Mesenchymal stem cell (in vitro differentiated cells and primary cell): Measurements from ENCODE around the gene PTGFRN.
A peak's percentile ranks its signal among the peaks of the same experiment; 100 is the strongest.

Experiments used
- DNase-seq: peaks from one replicate; pipeline ENCODE4 v3.0.0-alpha.2; 2013
- H2AFZ ChIP-seq: one replicate; pipeline ENCODE4 v1.6.1; 2013; ENCODE audit warnings: low read depth, mild to moderate bottlenecking, control low read depth, inconsistent platforms, low read length, moderate library complexity
- H2AK5ac ChIP-seq: 2 replicates; pipeline ENCODE4 v1.6.1; 2013; ENCODE audit warnings: low read length, moderate library complexity, mild to moderate bottlenecking, inconsistent platforms; ENCODE audit not compliant: severe bottlenecking
- H2BK120ac ChIP-seq: one replicate; pipeline ENCODE4 v1.6.1; 2013; ENCODE audit warnings: low read depth, mild to moderate bottlenecking, inconsistent platforms, low read length, moderate library complexity
- H2BK12ac ChIP-seq, 2 experiments: one replicate each; pipeline ENCODE4 v1.6.1; 2013; ENCODE audit warnings: inconsistent platforms in 2 of 2, low read length in 2 of 2, mild to moderate bottlenecking in 2 of 2, moderate library complexity in 2 of 2, control low read depth in 1 of 2
- H2BK15ac ChIP-seq: one replicate; pipeline ENCODE4 v1.6.1; 2013; ENCODE audit warnings: mild to moderate bottlenecking, low read depth, inconsistent platforms; ENCODE audit not compliant: poor library complexity, severe bottlenecking
- H2BK5ac ChIP-seq: 2 replicates; pipeline ENCODE4 v1.6.1; 2013; ENCODE audit warnings: low read depth, mild to moderate bottlenecking, low read length, control low read depth, inconsistent platforms; ENCODE audit not compliant: poor library complexity, severe bottlenecking
- H3K14ac ChIP-seq, 2 experiments: one replicate each; pipeline ENCODE4 v1.6.1; 2013; ENCODE audit warnings: inconsistent platforms in 2 of 2, low read length in 2 of 2, control low read depth in 1 of 2, mild to moderate bottlenecking in 1 of 2, moderate library complexity in 1 of 2
- H3K18ac ChIP-seq, 2 experiments: one replicate each; pipeline ENCODE4 v1.6.1; 2013; ENCODE audit warnings: inconsistent platforms in 2 of 2, low read length in 2 of 2, control low read depth in 1 of 2, low read depth in 1 of 2, mild to moderate bottlenecking in 1 of 2
- H3K23ac ChIP-seq, 2 experiments: one replicate each; pipeline ENCODE4 v1.6.1; 2013; ENCODE audit warnings: inconsistent platforms in 2 of 2, low read length in 2 of 2, mild to moderate bottlenecking in 2 of 2, moderate library complexity in 2 of 2, control low read depth in 1 of 2
- H3K27ac ChIP-seq: 2 replicates; pipeline ENCODE4 v1.5.1; 2013; ENCODE audit warnings: mild to moderate bottlenecking, moderate library complexity, low read length, control low read depth, inconsistent platforms; ENCODE audit not compliant: poor library complexity, severe bottlenecking
- H3K27me3 ChIP-seq, 2 experiments: 2 replicates each; pipeline versions ENCODE4 v1.6.1 to v1.7.0; 2013; ENCODE audit warnings: low read length in 2 of 2, mild to moderate bottlenecking in 2 of 2, moderate library complexity in 2 of 2, control low read depth in 1 of 2, inconsistent platforms in 1 of 2; ENCODE audit not compliant: control insufficient read depth in 1 of 2, insufficient read depth in 1 of 2
- H3K36me3 ChIP-seq, 2 experiments: 2 replicates each; pipeline versions ENCODE4 v1.6.1 to v1.7.0; 2013; ENCODE audit warnings: low read length in 2 of 2, control low read depth in 1 of 2, inconsistent platforms in 1 of 2, low read depth in 1 of 2, mild to moderate bottlenecking in 1 of 2; ENCODE audit not compliant: insufficient read depth in 2 of 2, control insufficient read depth in 1 of 2
- H3K4ac ChIP-seq, 2 experiments: one replicate each; pipeline ENCODE4 v1.6.1; 2013; ENCODE audit warnings: inconsistent platforms in 2 of 2, low read length in 2 of 2, mild to moderate bottlenecking in 2 of 2, moderate library complexity in 2 of 2, control low read depth in 1 of 2, low read depth in 1 of 2
- H3K4me1 ChIP-seq: 2 replicates; pipeline ENCODE4 v1.6.1; 2013; ENCODE audit warnings: low read depth, low read length, control low read depth; ENCODE audit not compliant: control insufficient read depth, insufficient read depth
- H3K4me2 ChIP-seq: 2 replicates; pipeline ENCODE4 v1.6.1; 2013; ENCODE audit warnings: low read length, mild to moderate bottlenecking, inconsistent platforms; ENCODE audit not compliant: poor library complexity, severe bottlenecking
- H3K4me3 ChIP-seq, 2 experiments: 2 replicates each; pipeline versions ENCODE4 v1.5.1 to v1.7.0; 2013; ENCODE audit warnings: low read length in 2 of 2, mild to moderate bottlenecking in 2 of 2, control low read depth in 1 of 2, low read depth in 1 of 2; ENCODE audit not compliant: insufficient read depth in 1 of 2
- H3K79me1 ChIP-seq: replicated peaks from 2 replicates; pipeline ENCODE4 v1.6.1; 2013; ENCODE audit warnings: mild to moderate bottlenecking, control low read depth, low read length, inconsistent platforms; ENCODE audit not compliant: poor library complexity, severe bottlenecking
- H3K9ac ChIP-seq: 2 replicates; pipeline ENCODE4 v1.7.0; 2013; ENCODE audit warnings: mild to moderate bottlenecking, low read length, moderate library complexity
- H3K9me3 ChIP-seq: 2 replicates; pipeline ENCODE4 v1.7.0; 2013; ENCODE audit warnings: mild to moderate bottlenecking, low read length; ENCODE audit not compliant: control insufficient read depth
- H4K8ac ChIP-seq: one replicate; pipeline ENCODE4 v1.6.1; 2013; ENCODE audit warnings: inconsistent platforms, mild to moderate bottlenecking, low read length, moderate library complexity
- H4K91ac ChIP-seq: one replicate; pipeline ENCODE4 v1.6.1; 2013; ENCODE audit warnings: mild to moderate bottlenecking, low read length, inconsistent platforms
- WGBS: methylation state at CpG from one replicate; pipeline ENCODE4 v1.1.7; 2013; ENCODE audit warnings: mixed read lengths; 5-methylcytosine and 5-hydroxymethylcytosine counted together

PTGFRN gene

DNA sequence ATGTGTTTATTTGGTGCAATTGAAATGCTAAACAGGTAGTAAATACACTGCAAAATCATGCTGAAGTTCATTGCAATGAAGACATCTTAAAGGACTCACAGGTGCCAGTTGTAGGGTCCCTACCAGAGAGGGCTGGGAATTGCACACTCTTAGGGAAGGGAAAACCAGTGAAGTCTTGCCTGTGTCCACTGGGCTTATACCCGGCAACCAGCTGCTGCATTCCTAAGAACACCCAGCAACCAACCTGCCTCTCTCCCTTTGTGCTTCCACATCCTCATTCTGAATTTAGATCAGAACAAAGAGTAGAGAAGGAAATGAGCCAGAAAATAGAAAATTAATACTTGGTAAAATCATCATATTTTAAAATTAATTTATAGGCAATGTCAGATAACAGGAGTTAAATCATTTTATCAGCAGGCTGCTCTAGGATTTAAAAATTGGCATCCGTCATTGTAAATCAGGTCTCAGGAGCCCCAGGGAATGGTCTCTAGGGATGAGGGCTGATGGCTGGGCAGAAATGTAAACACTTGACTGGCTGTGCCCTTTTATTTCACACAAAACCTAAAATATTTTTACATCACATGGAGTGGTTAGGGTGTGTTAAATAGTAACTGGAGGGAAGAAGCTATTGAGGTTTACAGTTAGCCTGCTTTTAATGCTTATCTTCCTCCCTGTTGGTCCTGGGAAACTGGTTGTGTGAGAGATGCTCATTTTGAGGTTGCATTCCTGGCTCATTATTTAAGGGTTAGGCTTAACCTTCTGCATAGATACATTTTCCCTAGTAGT lies 31.3 kb downstream of the PTGFRN start:
- WGBS = 100% methylated on average over 1 of the region's 2 CpGs

DNA sequence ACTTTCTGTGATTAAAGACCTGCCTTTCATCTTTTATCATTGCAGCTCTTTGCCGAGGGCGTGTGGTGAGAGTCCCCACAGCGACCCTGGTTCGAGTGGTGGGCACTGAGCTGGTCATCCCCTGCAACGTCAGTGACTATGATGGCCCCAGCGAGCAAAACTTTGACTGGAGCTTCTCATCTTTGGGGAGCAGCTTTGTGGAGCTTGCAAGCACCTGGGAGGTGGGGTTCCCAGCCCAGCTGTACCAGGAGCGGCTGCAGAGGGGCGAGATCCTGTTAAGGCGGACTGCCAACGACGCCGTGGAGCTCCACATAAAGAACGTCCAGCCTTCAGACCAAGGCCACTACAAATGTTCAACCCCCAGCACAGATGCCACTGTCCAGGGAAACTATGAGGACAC lies 32.0 kb downstream of the PTGFRN start:
- no peak overlapping the region for H3K9ac ChIP-seq
- no peak overlapping the region for H3K23ac ChIP-seq
- H3K4me2 ChIP-seq = no peak overlapping the region
- H3K27ac ChIP-seq = no peak overlapping the region
- no peak overlapping the region for H4K91ac ChIP-seq
- no peak overlapping the region for H3K4ac ChIP-seq
- no peak overlapping the region for H2AFZ ChIP-seq
- 97% methylated on average over 13 of the region's 13 CpGs for WGBS
- peak overlapping the region; percentile 34 for H2AK5ac ChIP-seq
- H3K27me3 ChIP-seq = no peaks in the 10 kb centered on the region
- H3K36me3 ChIP-seq = peaks cover 16 to 33% of the 10 kb centered on the region in 2 experiments
- no peak overlapping the region for H3K18ac ChIP-seq
- DNase-seq = no peak
- H2BK5ac ChIP-seq = no peak overlapping the region
- peaks cover 6% of the 10 kb centered on the region for H3K4me1 ChIP-seq
- no peak overlapping the region for H2BK120ac ChIP-seq
- no peaks in the 10 kb centered on the region for H3K9me3 ChIP-seq
- no peak overlapping the region for H2BK12ac ChIP-seq
- no peak overlapping the region for H4K8ac ChIP-seq
- H3K14ac ChIP-seq = no peak overlapping the region
- H3K4me3 ChIP-seq = no peak overlapping the region
- no peak overlapping the region for H2BK15ac ChIP-seq
- peaks cover 40% of the 10 kb centered on the region for H3K79me1 ChIP-seq

More for the DNA sequence above, 31.3 kb downstream of the PTGFRN start:
- peaks cover 43% of the 10 kb centered on the region for H3K79me1 ChIP-seq
- H2BK120ac ChIP-seq = no peak overlapping the region
- H2AK5ac ChIP-seq = no peak overlapping the region
- no peak overlapping the region for H2AFZ ChIP-seq
- no peak overlapping the region for H4K8ac ChIP-seq
- no peak overlapping the region for H3K23ac ChIP-seq
- DNase-seq = no peak
- H2BK12ac ChIP-seq = no peak overlapping the region
- no peak overlapping the region for H4K91ac ChIP-seq
- H2BK15ac ChIP-seq = no peak overlapping the region
- no peak overlapping the region for H3K27ac ChIP-seq
- H3K18ac ChIP-seq = no peak overlapping the region
- H3K27me3 ChIP-seq = no peaks in the 10 kb centered on the region
- no peak overlapping the region for H2BK5ac ChIP-seq
- H3K9me3 ChIP-seq = no peaks in the 10 kb centered on the region
- H3K36me3 ChIP-seq = peaks cover 16 to 31% of the 10 kb centered on the region in 2 experiments
- no peak overlapping the region for H3K9ac ChIP-seq
- no peak overlapping the region for H3K4ac ChIP-seq
- no peak overlapping the region for H3K4me3 ChIP-seq
- no peak overlapping the region for H3K4me2 ChIP-seq
- peaks cover 6% of the 10 kb centered on the region for H3K4me1 ChIP-seq
- no peak overlapping the region for H3K14ac ChIP-seq

DNA sequence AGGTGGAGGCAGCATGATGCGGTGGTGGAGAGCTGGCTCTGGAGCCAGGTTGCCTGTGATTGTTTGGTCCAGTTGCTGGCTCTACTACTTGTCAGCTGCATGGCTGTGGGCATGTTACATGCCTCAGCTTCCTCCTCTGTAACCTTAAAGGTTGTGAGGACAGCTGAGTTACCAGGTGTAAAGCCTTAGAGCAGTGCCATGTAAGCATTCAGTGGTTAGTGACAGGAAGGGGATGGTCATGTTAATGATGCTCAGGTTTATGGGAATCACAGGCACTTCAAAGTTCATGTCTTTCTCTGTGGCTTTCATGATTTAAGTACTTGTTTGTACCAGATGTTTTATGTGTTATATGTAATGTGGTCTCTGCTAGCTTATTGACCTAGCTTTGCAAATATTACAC lies 32.6 kb downstream of the PTGFRN start:
- no peak overlapping the region for H4K8ac ChIP-seq
- no peak overlapping the region for H3K27ac ChIP-seq
- H3K9me3 ChIP-seq = no peaks in the 10 kb centered on the region
- H3K79me1 ChIP-seq = peaks cover 38% of the 10 kb centered on the region
- H3K4me1 ChIP-seq = peaks cover 6% of the 10 kb centered on the region
- DNase-seq = no peak
- 92% methylated on average over 1 of the region's 1 CpG for WGBS
- H2BK12ac ChIP-seq = no peak overlapping the region
- no peak overlapping the region for H2BK15ac ChIP-seq
- no peak overlapping the region for H2BK120ac ChIP-seq
- H4K91ac ChIP-seq = no peak overlapping the region
- H2AK5ac ChIP-seq = no peak overlapping the region
- H3K36me3 ChIP-seq = peaks cover 16 to 33% of the 10 kb centered on the region in 2 experiments
- no peak overlapping the region for H2AFZ ChIP-seq
- H3K27me3 ChIP-seq = no peaks in the 10 kb centered on the region
- H3K14ac ChIP-seq = no peak overlapping the region
- H2BK5ac ChIP-seq = no peak overlapping the region
- no peak overlapping the region for H3K4me3 ChIP-seq
- no peak overlapping the region for H3K18ac ChIP-seq
- H3K4me2 ChIP-seq = no peak overlapping the region
- H3K23ac ChIP-seq = no peak overlapping the region
- H3K9ac ChIP-seq = no peak overlapping the region
- H3K4ac ChIP-seq = no peak overlapping the region

DNA sequence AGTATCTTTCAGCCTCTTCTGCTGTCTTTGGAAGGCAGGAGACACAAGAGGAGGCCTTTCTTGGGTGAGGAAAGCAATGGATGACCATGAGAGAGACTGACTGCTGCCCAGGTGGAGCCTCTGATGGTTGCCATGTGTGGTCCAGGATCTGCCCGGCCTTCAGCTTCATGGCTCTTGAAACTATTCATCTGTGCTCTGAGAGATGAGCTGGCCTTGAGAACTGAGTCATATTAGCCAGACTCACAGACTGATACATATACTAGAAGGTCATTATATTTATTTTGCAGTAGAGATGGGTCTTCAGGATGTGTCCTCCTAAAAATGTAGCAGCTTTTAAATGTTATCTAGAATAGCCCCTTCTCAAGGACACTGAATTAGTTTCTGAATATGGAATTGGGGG lies 33.7 kb downstream of the PTGFRN start:
- Histone ChIP-seq H2BK12ac (no peak overlapping the region), H2BK120ac (no peak overlapping the region), H3K23ac (no peak overlapping the region), H4K91ac (no peak overlapping the region), H3K9me3 (no peaks in the 10 kb centered on the region), H2AK5ac (no peak overlapping the region), H3K27me3 (no peaks in the 10 kb centered on the region), H3K18ac (no peak overlapping the region), H3K79me1 (peaks cover 35% of the 10 kb centered on the region), H3K4me2 (no peak overlapping the region), H2AFZ (no peak overlapping the region), H4K8ac (no peak overlapping the region), H2BK15ac (no peak overlapping the region), H3K27ac (no peak overlapping the region), H3K4me3 (no peak overlapping the region), H3K9ac (no peak overlapping the region), H3K14ac (no peak overlapping the region), H3K36me3 (peaks cover 16 to 32% of the 10 kb centered on the region in 2 experiments), H3K4ac (no peak overlapping the region), H3K4me1 (peaks cover 6% of the 10 kb centered on the region), H2BK5ac (no peak overlapping the region)
- WGBS = 88% methylated on average over 1 of the region's 1 CpG
- no peak for DNase-seq
